Measurements from ENCODE around the gene RTP5. TPM values are rescaled to one million over a fixed set of nuclear protein-coding genes. Genes with fewer than 3 reads are reported as not detected.
A peak's percentile ranks its signal among the peaks of the same experiment; 100 is the strongest.

RTP5 gene
- total and polyA plus RNA-seq, 2 of the 8 experiments (the other 6 are each of a cell fraction or from before 2014, with no cell fraction given): not detected

GRCh38 chr2:241858206-241859016, 11.1 kb upstream of the RTP5 start, which contains the start of gene PDCD1:
Gene PDCD1 (minus strand): TSS chr2:241858894. CDS start chr2:241858838, 56 bp downstream.
- no peak within 1 kb of the TSS for H3K9ac ChIP-seq (replicated peaks in 1 of 4; ENCODE audit: extremely low read depth in 1 of 4, low read depth in 3 of 4, low read length in 3 of 4)

More at GRCh38 chr2:241858206-241859016, 11.1 kb upstream of the RTP5 start, which contains the start of gene PDCD1:
- H3K27me3 ChIP-seq (replicated peaks in 1 of 4; ENCODE audit: control insufficient read depth in 3 of 4, extremely low read depth in 1 of 4, insufficient read depth in 3 of 4, low read length in 3 of 4): no peaks in the 10 kb centered on the region
- no peak within 1 kb of the TSS for H2AK5ac ChIP-seq (ENCODE audit: low read depth, low read length)
- no peak within 1 kb of the TSS for H3K4me3 ChIP-seq (ENCODE audit: extremely low read depth in 1 of 4, insufficient read depth in 2 of 4, low read depth in 3 of 4, low read length in 4 of 4)
- H3K4ac ChIP-seq (replicated peaks; ENCODE audit: insufficient read length, low read depth, low read length): peak within 1 kb of the TSS; percentile 69
- no peak within 1 kb of the TSS for H2BK20ac ChIP-seq (ENCODE audit: low read length)
- no peak within 1 kb of the TSS for H2AFZ ChIP-seq (ENCODE audit: low read length)
- peaks cover 9% of the 10 kb centered on the region; the same call in 1 of the 2 replicates for H3K23me2 ChIP-seq (ENCODE audit: low read depth, low read length)
- H2BK12ac ChIP-seq (ENCODE audit: low read depth, low read length): no peak within 1 kb of the TSS
- H3K27ac ChIP-seq (ENCODE audit: low read depth, low read length): no peak within 1 kb of the TSS
- POLR2A ChIA-PET (ENCODE audit: partially characterized antibody): no interaction called here
- H3K4me1 ChIP-seq (replicated peaks in 1 of 4; ENCODE audit: control insufficient read depth in 3 of 4, insufficient read depth in 4 of 4, low read length in 3 of 4): peaks cover 0 to 18% (median 6%) of the 10 kb centered on the region in 4 experiments; a peak in 6 of 7 replicates
- FAIRE-seq: no peak
- H3K56ac ChIP-seq (replicated peaks; ENCODE audit: insufficient read length, low read depth, low read length): no peak within 1 kb of the TSS
- peak within 1 kb of the TSS in 1 of 2 experiments; percentile 26; a peak in 2 of 4 replicates for H3K4me2 ChIP-seq (ENCODE audit: insufficient read depth in 1 of 2, low read depth in 2 of 2, low read length in 2 of 2)
- H3K9me3 ChIP-seq (ENCODE audit: insufficient read depth in 2 of 2, low read depth in 1 of 2, low read length in 1 of 2): no peaks in the 10 kb centered on the region
- H4K91ac ChIP-seq (replicated peaks; ENCODE audit: insufficient read length, low read length): peak within 1 kb of the TSS; percentile 65
- no peaks in the 10 kb centered on the region; the same call in 1 of the 2 replicates for H3K79me1 ChIP-seq (ENCODE audit: low read depth, low read length)
- H2BK120ac ChIP-seq (replicated peaks; ENCODE audit: low read depth, low read length): no peak within 1 kb of the TSS
- no peak within 1 kb of the TSS for H3K23ac ChIP-seq (ENCODE audit: insufficient read length)
- H4K20me1 ChIP-seq (replicated peaks in 1 of 2; ENCODE audit: control insufficient read depth in 1 of 2, insufficient read depth in 2 of 2, low read length in 2 of 2): no peaks in the 10 kb centered on the region
- CTCF ChIA-PET (ENCODE audit: partially characterized antibody): interaction anchor here (1.0 to 1.7 kb wide), 2 partner anchors 20 to 199 kb away, joined by 3 to 4 read pairs; no protein-coding TSS in a partner anchor
- no peak for DNase-seq (ENCODE audit: low read depth in 1 of 2, low spot score in 2 of 2)
- H2BK15ac ChIP-seq (ENCODE audit: low read length): peak within 1 kb of the TSS; percentile 72; the same call in 1 of the 2 replicates
- H3K36me3 ChIP-seq (ENCODE audit: control insufficient read depth in 2 of 4, insufficient read depth in 4 of 4, low read length in 3 of 4): no peaks in the 10 kb centered on the region; a peak in 1 of 8 replicates
- WGBS, 2 experiments (ENCODE audit: extremely low coverage in 1 of 2, insufficient coverage in 1 of 2, insufficient read length in 1 of 2, insufficient replicate concordance in 2 of 2, low coverage in 1 of 2, low lambda C conversion rate in 2 of 2, missing lambda C conversion rate in 1 of 2): 77% methylated on average over 19 of the region's 28 CpGs; no CpG with 5 or more reads in 1 of the 2 experiments
- peak within 1 kb of the TSS; percentile 32; the same call in 1 of the 2 replicates for H3K18ac ChIP-seq (ENCODE audit: extremely low read depth, low read length)
- H2BK5ac ChIP-seq (ENCODE audit: low read depth, low read length): no peak within 1 kb of the TSS
- no peaks in the 10 kb centered on the region for H3K79me2 ChIP-seq (ENCODE audit: control insufficient read depth in 1 of 2, insufficient read depth in 2 of 2, low read length in 2 of 2)
- H3K14ac ChIP-seq (ENCODE audit: insufficient read length): no peak within 1 kb of the TSS
- peak within 1 kb of the TSS; percentile 86 for H4K8ac ChIP-seq (ENCODE audit: extremely low read depth, insufficient read depth, low read length)
- TF ChIP-seq GABPA (IDR thresholded peaks at IDR 0.05; ENCODE audit: borderline replicate concordance, insufficient read depth, low read length) (no peak), RXRA (IDR thresholded peaks at IDR 0.05; ENCODE audit: insufficient read depth, low read depth, low read length) (no peak), EZH2 (IDR thresholded peaks at IDR 0.05; ENCODE audit: low read depth, low read length, severe bottlenecking) (no peak), CREB1 (IDR thresholded peaks at IDR 0.05) (no peak), CEBPB (IDR thresholded peaks at IDR 0.05; ENCODE audit: low read depth, low read length) (no peak), SAP30 (IDR thresholded peaks at IDR 0.05; ENCODE audit: insufficient read depth, insufficient replicate concordance, low read length) (no peak), EP300 (IDR thresholded peaks at IDR 0.05; ENCODE audit: borderline replicate concordance in 1 of 2, low read depth in 2 of 2, low read length in 2 of 2) (no peak), MAX (IDR thresholded peaks at IDR 0.05) (no peak), RAD21 (IDR thresholded peaks at IDR 0.05 in 1 of 2, conservative IDR thresholded peaks at IDR 0.05 in 1 of 2; ENCODE audit: low read depth in 2 of 2, low read length in 2 of 2) (no peak; a peak in 1 of 4 replicates)
- H4K5ac ChIP-seq (ENCODE audit: insufficient read length, low read depth, low read length): no peak within 1 kb of the TSS
